ENCODE measurements around the gene CPD. TPM values are rescaled to one million over a fixed set of nuclear protein-coding genes. Genes with fewer than 3 reads are reported as not detected.
A peak's percentile ranks its signal among the peaks of the same experiment; 100 is the strongest.

CPD gene
- total and polyA plus RNA-seq, 2 of the 13 experiments (the other 11 are each of a cell fraction or from before 2014, with no cell fraction given) = 46.1 to 72.3 TPM

GRCh38 chr17:30477083-30477773 is 98.5 kb downstream of the CPD start, which contains the start of gene GOSR1 (continued):
- peak; percentile 42; the same call in 1 of the 2 replicates for TF ChIP-seq GATA4 (IDR thresholded peaks at IDR 0.05; ENCODE audit: borderline replicate concordance, low read depth)
- TF ChIP-seq CHCHD3 (CRISPR knock-in tag; IDR thresholded peaks at IDR 0.05) = 0 out of 2 replicates have a peak, but pooled peaks have one; percentile 79
- TF ChIP-seq ZNF577 (CRISPR knock-in tag; IDR thresholded peaks at IDR 0.05; ENCODE audit: borderline replicate concordance, low read depth) = no peak
- peak; percentile 97 for TF ChIP-seq DMAP1 (CRISPR knock-in tag; IDR thresholded peaks at IDR 0.05)
- TF ChIP-seq EP300 (IDR thresholded peaks at IDR 0.05; ENCODE audit: low read depth in 2 of 2, low read length in 2 of 2) = no peak
- TF ChIP-seq EP300 (CRISPR knock-in tag; IDR thresholded peaks at IDR 0.05; ENCODE audit: borderline replicate concordance) = no peak
- TF ChIP-seq KLF9 (CRISPR knock-in tag; IDR thresholded peaks at IDR 0.05; ENCODE audit: low read depth) = 0 out of 2 replicates have a peak, but pooled peaks have one; percentile 29
- peak; percentile 85; the same call in 1 of the 2 replicates for TF ChIP-seq SMAD1 (CRISPR knock-in tag; IDR thresholded peaks at IDR 0.05; ENCODE audit: borderline replicate concordance, low read depth)
- no peak for TF ChIP-seq STAT5B (CRISPR knock-in tag; IDR thresholded peaks at IDR 0.05)
- TF ChIP-seq ZKSCAN8 (CRISPR knock-in tag; IDR thresholded peaks at IDR 0.05; ENCODE audit: borderline replicate concordance) = peak; percentile 73; the same call in 1 of the 2 replicates
- TF ChIP-seq BRF2 (CRISPR knock-in tag; IDR thresholded peaks at IDR 0.05) = no peak
- no peak; the same call in 1 of the 2 replicates for TF ChIP-seq ZNF136 (CRISPR knock-in tag; IDR thresholded peaks at IDR 0.05; ENCODE audit: low read depth)
- peak; percentile 36; the same call in 1 of the 2 replicates for TF ChIP-seq ZNF121 (CRISPR knock-in tag; IDR thresholded peaks at IDR 0.05)
- peak; percentile 96 for TF ChIP-seq ZFP91 (CRISPR knock-in tag; IDR thresholded peaks at IDR 0.05; ENCODE audit: borderline replicate concordance)
- TF ChIP-seq ZNF225 (CRISPR knock-in tag; IDR thresholded peaks at IDR 0.05) = peak; percentile 96
- peak; percentile 78 for TF ChIP-seq PPARG (CRISPR knock-in tag; conservative IDR thresholded peaks at IDR 0.05)
- TF ChIP-seq NCOA5 (CRISPR knock-in tag; IDR thresholded peaks at IDR 0.05) = no peak
- TF ChIP-seq KLF15 (CRISPR knock-in tag; IDR thresholded peaks at IDR 0.05; ENCODE audit: borderline replicate concordance) = no peak
- peak; percentile 29; the same call in 1 of the 2 replicates for TF ChIP-seq ZNF263 (CRISPR knock-in tag; IDR thresholded peaks at IDR 0.05)
- peak; percentile 98 for TF ChIP-seq KAT7 (CRISPR knock-in tag; IDR thresholded peaks at IDR 0.05; ENCODE audit: borderline replicate concordance)
- TF ChIP-seq CSRNP1 (CRISPR knock-in tag; IDR thresholded peaks at IDR 0.05) = no peak; the same call in 1 of the 2 replicates
- TF ChIP-seq GABPB1 (CRISPR knock-in tag; IDR thresholded peaks at IDR 0.05) = peak; percentile 98
- no peak for TF ChIP-seq ZNF569 (CRISPR knock-in tag; IDR thresholded peaks at IDR 0.05; ENCODE audit: borderline replicate concordance)
- no peak for TF ChIP-seq ADNP (CRISPR knock-in tag; IDR thresholded peaks at IDR 0.05)
- no peak for TF ChIP-seq FLYWCH1 (CRISPR knock-in tag; IDR thresholded peaks at IDR 0.05)
